ENCODE results near the gene IL22RA2. TPM values are rescaled to one million over a fixed set of nuclear protein-coding genes. Genes with fewer than 3 reads are reported as not detected.

IL22RA2 gene
- total and polyA plus RNA-seq, 9 of the 15 experiments (the other 6 are each of a cell fraction or from before 2014, with no cell fraction given), result 0.03 TPM; not detected in 8

DNA sequence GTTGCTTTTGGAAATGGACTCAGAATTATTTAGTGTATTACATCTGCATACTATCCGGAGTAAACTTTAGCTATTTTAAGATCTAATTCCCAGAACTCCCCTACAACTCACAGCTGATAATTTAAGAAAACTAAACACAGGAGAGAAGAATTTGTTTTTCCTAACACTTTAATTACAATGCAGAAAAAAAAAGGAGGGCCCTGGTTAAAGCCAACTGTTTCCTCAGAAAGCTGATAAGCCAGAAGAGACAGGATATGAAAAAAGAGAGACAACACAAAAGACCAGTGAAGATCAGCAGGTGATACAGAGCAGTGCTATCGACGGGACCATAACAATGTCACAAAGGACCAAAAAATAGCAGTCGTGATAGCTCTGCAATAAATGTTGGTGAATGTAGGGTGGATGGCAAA, 39.9 kb upstream of the IL22RA2 start (continued):
- TF ChIP-seq ARID4B (CRISPR knock-in tag; IDR thresholded peaks at IDR 0.05), result no peak
- TF ChIP-seq RFX5 (IDR thresholded peaks at IDR 0.05; ENCODE audit: low read depth, low read length), result no peak
- TF ChIP-seq, protein P1, sequence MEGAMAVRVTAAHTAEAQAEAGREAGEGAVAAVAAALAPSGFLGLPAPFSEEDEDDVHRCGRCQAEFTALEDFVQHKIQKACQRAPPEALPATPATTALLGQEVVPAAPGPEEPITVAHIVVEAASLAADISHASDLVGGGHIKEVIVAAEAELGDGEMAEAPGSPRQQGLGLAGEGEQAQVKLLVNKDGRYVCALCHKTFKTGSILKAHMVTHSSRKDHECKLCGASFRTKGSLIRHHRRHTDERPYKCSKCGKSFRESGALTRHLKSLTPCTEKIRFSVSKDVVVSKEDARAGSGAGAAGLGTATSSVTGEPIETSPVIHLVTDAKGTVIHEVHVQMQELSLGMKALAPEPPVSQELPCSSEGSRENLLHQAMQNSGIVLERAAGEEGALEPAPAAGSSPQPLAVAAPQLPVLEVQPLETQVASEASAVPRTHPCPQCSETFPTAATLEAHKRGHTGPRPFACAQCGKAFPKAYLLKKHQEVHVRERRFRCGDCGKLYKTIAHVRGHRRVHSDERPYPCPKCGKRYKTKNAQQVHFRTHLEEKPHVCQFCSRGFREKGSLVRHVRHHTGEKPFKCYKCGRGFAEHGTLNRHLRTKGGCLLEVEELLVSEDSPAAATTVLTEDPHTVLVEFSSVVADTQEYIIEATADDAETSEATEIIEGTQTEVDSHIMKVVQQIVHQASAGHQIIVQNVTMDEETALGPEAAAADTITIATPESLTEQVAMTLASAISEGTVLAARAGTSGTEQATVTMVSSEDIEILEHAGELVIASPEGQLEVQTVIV (CRISPR knock-in tag; IDR thresholded peaks at IDR 0.05; ENCODE audit: borderline replicate concordance), result no peak
- no peak for TF ChIP-seq BDP1 (IDR thresholded peaks at IDR 0.05; ENCODE audit: insufficient read depth, insufficient read length)
- TF ChIP-seq, protein P2, sequence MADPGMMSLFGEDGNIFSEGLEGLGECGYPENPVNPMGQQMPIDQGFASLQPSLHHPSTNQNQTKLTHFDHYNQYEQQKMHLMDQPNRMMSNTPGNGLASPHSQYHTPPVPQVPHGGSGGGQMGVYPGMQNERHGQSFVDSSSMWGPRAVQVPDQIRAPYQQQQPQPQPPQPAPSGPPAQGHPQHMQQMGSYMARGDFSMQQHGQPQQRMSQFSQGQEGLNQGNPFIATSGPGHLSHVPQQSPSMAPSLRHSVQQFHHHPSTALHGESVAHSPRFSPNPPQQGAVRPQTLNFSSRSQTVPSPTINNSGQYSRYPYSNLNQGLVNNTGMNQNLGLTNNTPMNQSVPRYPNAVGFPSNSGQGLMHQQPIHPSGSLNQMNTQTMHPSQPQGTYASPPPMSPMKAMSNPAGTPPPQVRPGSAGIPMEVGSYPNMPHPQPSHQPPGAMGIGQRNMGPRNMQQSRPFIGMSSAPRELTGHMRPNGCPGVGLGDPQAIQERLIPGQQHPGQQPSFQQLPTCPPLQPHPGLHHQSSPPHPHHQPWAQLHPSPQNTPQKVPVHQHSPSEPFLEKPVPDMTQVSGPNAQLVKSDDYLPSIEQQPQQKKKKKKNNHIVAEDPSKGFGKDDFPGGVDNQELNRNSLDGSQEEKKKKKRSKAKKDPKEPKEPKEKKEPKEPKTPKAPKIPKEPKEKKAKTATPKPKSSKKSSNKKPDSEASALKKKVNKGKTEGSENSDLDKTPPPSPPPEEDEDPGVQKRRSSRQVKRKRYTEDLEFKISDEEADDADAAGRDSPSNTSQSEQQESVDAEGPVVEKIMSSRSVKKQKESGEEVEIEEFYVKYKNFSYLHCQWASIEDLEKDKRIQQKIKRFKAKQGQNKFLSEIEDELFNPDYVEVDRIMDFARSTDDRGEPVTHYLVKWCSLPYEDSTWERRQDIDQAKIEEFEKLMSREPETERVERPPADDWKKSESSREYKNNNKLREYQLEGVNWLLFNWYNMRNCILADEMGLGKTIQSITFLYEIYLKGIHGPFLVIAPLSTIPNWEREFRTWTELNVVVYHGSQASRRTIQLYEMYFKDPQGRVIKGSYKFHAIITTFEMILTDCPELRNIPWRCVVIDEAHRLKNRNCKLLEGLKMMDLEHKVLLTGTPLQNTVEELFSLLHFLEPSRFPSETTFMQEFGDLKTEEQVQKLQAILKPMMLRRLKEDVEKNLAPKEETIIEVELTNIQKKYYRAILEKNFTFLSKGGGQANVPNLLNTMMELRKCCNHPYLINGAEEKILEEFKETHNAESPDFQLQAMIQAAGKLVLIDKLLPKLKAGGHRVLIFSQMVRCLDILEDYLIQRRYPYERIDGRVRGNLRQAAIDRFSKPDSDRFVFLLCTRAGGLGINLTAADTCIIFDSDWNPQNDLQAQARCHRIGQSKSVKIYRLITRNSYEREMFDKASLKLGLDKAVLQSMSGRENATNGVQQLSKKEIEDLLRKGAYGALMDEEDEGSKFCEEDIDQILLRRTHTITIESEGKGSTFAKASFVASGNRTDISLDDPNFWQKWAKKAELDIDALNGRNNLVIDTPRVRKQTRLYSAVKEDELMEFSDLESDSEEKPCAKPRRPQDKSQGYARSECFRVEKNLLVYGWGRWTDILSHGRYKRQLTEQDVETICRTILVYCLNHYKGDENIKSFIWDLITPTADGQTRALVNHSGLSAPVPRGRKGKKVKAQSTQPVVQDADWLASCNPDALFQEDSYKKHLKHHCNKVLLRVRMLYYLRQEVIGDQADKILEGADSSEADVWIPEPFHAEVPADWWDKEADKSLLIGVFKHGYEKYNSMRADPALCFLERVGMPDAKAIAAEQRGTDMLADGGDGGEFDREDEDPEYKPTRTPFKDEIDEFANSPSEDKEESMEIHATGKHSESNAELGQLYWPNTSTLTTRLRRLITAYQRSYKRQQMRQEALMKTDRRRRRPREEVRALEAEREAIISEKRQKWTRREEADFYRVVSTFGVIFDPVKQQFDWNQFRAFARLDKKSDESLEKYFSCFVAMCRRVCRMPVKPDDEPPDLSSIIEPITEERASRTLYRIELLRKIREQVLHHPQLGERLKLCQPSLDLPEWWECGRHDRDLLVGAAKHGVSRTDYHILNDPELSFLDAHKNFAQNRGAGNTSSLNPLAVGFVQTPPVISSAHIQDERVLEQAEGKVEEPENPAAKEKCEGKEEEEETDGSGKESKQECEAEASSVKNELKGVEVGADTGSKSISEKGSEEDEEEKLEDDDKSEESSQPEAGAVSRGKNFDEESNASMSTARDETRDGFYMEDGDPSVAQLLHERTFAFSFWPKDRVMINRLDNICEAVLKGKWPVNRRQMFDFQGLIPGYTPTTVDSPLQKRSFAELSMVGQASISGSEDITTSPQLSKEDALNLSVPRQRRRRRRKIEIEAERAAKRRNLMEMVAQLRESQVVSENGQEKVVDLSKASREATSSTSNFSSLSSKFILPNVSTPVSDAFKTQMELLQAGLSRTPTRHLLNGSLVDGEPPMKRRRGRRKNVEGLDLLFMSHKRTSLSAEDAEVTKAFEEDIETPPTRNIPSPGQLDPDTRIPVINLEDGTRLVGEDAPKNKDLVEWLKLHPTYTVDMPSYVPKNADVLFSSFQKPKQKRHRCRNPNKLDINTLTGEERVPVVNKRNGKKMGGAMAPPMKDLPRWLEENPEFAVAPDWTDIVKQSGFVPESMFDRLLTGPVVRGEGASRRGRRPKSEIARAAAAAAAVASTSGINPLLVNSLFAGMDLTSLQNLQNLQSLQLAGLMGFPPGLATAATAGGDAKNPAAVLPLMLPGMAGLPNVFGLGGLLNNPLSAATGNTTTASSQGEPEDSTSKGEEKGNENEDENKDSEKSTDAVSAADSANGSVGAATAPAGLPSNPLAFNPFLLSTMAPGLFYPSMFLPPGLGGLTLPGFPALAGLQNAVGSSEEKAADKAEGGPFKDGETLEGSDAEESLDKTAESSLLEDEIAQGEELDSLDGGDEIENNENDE (IDR thresholded peaks at IDR 0.05; ENCODE audit: low read depth, low read length), result no peak
- TF ChIP-seq TRIM24 (IDR thresholded peaks at IDR 0.05), result peak; percentile 74 to 88; a peak in 3 of 4 replicates
- TF ChIP-seq ARHGAP35 (IDR thresholded peaks at IDR 0.05; ENCODE audit: partially characterized antibody), result no peak
- TF ChIP-seq KDM1A (IDR thresholded peaks at IDR 0.05), result peak in 1 of 2 experiments; percentile 17; a peak in 1 of 4 replicates
- TF ChIP-seq ZNF445 (CRISPR knock-in tag; IDR thresholded peaks at IDR 0.05; ENCODE audit: low read depth), result no peak

Measured in K562 (cell line).